NCI-H1694 (cell line): ENCODE results near the gene SND1.

ENCODE experiments used
- DNase-seq: peaks from one replicate; lab custom pipeline; 2025; lab: John Stamatoyannopoulos, UW

SND1 gene

DNA sequence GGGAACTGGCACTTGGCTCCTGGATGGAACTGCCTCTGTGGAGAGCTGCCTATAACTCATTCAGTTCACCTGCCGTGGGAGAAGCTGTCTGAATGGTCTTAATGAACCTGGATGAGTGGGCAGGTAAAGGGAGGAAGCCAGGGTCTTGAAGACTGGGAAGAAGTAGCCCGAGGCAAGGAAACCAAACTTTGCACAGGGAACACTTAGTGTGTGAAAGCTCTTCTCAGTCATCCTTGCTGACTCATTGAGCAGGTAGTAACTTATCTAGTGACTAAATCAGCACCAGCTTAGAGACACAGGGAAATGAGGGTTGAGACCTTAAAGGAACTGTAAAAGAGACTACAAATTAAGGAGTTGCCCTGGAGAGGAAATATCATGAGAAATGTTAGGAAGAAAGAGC lies 369.4 kb downstream of the SND1 start:
- DNase-seq = no peak

DNA sequence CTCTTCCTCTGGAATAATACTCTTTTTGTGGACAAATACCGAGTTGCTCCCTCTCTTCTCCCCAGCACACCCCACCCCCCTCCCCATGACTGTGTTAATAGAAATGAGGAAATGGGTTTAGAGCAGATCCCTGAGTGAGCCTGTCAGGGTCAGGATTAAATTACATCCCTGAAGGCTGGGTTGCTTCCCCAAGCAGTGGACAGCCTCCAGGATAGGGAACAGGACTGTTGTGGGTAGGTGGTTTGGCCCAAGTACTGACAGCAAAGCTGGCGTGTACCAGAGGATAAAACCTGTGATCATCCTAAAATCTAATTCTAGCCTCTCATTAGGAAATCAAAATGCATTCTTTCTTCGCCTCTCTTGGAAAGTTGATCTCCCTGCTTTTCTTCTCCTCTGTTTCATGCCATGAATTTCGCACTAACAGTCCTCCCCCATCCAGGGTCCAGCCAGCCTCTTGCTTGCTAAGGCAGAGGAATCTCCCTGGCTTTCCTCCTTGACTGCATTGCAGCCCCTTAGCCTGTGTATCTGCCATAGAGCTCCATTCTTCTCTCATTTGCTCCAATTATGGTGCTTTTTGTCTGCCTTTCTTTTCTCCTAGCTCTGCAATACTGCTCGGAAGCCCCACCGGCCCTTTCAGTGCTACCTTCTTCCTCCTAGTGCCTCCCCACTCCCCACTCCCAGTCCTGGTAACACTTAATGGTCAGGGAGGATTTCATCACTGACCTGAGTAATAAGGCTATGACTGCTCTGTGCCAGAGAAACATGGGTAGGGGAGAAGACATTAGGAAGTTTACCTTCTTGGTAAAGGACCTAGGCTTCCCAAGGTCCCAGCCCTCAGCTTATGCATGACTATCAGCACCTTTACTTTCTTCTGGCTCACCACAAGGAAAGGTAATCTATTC lies 370.9 kb downstream of the SND1 start:
- no peak for DNase-seq

DNA sequence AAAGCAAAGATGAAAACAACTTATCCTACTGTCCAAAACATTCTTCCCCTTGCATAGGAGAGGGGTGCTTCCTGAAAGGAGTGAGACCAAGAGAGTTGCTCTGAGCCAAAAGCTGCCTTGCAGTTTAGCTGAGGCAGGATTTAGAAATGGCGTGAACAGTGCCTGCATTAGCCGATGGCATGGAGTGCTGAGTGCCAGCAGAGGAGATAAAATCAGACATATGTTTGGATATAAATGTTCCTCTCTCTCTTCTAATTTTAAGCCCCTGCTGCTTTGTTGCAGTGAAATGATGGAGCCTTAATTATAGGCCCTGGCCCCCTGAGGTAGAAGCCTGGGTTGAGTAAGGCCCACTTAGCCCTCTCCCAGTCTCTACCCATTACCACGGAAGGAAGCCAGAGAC lies 372.2 kb downstream of the SND1 start:
- DNase-seq = no peak

DNA sequence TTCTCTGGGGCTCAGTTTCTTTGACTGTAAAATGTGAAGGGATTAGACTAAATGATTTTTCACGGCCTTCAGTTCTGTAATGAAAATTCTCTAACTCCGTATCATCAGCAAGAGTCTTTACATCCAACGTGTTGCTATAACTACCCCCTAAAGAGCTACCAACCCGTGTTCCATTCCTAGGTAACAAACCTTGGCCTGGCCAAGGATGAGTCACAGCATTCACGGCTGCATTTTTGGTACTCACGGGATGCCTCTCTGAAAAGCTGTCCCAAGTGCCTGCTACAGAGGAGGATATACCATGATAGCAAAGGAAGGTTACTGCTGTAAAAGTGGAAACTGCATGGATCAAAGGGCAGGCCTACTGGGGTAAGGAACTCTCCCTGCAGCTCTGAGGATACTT lies 373.4 kb downstream of the SND1 start:
- no peak for DNase-seq

DNA sequence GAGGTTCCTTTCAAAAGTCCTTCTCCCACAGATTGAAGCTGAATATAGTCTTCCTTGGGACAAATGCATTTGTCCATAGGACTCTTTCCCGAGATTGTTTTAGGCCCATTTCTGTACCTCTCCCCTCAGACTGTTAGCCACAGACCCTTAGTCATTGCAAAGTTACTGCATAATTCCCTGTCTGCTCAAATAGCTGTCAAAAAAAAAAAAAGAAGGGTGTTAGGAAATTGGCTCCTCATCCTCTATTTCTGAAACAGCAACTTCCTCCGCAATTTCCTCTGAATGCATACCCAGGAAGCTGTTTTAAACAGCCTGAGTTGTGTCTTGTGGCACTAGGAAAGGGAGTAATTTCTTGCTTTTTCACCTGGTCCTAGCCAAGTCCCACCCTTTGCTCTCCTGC lies 373.8 kb downstream of the SND1 start:
- DNase-seq = no peak

DNA sequence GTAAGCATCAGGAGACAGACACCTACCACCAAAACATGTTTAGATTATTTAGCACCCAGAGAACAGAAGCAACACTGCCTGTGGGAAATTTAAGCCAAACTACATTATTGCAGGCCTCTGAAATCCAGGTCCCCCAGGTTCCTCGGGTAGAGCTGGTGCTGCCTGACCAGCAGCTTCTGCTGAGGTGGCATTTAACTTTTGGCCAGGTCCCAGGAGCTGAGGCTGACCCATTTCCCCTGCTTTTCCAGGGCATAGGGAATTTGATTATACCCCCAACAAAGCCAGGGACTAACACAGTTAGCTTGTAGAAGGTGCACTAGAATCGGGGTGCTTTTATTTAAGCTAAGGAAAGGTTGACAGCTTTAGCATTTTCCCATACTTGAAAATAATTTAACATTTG lies 374.6 kb downstream of the SND1 start:
- DNase-seq = no peak

DNA sequence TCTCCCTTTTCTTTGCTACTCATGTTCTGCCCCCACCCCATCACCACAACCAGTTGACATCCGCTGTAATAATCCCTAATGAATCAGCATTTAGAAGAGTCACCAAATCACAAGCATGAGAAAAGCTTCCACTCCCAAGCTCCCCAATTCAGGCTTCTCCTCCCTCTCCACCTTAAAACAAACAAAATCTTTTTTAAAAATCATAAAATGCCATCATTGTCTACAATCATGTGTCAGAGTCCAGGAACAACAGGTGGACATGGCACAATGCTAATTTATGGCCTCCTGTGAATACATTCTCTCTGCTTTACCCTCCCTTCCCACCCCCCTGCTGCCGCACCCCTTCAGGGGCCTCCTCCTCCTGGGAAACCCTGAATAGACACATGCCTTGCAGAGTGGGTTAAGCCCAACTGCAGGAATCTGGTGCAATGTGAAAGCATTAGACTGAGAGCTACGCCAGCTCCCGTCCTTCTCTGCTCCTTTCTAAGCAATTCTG lies 375.5 kb downstream of the SND1 start:
- DNase-seq = no peak

DNA sequence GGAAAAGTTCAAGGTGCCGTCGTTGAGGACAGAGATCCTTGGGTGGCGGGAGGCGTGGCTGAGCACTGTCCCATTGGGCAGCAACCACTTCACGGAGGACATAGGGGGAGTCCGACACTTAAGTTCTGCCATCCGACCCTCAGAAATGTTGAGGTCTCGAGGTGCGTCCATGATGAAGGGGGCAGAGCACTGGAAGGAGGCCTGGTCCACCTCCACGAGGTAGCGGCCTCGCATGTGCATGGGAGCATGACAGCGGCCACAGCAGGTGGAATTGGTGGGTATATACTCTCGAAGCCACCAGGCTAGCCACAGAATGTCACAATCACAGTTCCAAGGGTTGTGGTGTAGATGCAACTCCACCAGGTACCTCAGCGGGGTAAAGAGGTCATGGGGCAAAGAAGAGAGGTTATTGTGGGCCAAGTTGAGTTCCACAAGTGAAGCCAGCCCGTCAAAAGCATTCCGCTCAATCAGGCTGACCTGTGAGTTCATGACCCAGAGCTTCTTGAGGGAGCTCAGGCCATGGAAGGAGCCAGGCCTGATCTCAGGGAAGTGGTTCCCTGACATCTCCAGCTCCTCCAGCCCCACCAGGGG lies 377.5 kb downstream of the SND1 start:
- no peak for DNase-seq

DNA sequence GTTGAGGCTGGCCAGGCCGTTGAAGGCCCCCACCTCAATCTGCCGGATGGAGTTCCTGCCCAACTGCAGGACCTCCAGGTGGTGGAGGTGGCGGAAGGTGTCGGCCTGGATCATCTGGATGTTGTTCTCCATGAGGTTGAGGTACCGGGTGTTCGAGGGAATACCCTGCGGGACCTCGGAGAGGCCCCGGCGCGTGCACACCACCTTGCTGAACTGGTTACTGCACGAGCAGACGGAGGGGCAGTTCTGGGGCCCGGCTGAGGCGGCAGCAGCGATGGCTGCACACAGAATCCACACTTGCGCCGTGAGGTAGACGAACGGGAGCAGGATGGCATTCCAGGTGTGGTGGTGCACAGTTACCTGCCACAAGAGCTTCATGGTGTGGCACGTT lies 378.3 kb downstream of the SND1 start:
- DNase-seq = no peak

DNA sequence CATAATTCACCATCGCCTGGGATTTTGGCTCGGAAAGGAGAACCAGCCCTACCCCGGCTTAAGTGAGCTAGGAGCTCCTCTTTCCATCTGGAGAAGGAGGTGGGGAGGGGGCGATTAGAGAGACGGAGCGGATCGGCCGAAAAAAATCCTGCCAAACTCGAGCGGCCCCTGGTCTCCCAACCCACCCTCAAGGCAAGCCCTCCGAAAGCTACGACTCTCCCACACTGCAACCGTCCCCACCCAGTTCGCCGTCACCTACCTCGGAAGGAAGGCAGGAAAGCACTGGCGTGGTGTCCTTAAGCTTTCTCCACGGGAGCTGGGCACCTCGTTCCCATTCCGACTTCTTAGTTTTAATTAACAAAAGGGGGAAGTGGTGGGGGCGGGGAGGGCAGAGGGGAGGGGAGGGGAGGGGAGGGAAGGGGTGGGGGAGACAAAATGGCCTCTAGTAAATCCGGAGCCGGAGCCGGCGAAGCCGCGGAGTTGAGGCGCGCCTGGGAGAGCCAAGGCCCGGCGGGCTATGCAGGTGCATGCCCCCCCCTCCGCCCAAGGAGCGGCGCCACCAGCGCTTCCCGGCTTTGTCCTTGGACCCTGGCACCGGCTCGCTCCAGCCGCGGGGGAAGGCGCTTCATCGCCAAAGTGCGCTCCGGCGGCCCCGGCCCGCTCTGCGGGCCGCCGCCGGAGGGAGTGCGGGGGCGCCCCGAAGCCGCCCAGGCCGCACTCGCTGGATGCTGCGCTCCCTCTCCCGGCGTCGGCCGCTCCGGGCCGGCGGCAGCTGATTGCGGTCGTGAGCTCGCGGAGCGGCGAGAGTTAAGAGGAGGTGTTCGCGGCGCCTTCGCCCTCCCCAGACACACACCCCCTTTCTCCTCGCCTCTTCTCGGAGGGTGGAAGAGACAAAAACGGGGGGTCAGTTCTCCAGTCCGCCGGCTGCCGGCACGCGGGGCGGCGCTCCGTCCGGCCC lies 378.9 kb downstream of the SND1 start, which contains the start of gene LRRC4:
Gene LRRC4, minus strand, starts transcription at position 784 of the 958 bp plus-strand sequence. CDS start 797 bp downstream, outside the sequence.
- no peak for DNase-seq

DNA sequence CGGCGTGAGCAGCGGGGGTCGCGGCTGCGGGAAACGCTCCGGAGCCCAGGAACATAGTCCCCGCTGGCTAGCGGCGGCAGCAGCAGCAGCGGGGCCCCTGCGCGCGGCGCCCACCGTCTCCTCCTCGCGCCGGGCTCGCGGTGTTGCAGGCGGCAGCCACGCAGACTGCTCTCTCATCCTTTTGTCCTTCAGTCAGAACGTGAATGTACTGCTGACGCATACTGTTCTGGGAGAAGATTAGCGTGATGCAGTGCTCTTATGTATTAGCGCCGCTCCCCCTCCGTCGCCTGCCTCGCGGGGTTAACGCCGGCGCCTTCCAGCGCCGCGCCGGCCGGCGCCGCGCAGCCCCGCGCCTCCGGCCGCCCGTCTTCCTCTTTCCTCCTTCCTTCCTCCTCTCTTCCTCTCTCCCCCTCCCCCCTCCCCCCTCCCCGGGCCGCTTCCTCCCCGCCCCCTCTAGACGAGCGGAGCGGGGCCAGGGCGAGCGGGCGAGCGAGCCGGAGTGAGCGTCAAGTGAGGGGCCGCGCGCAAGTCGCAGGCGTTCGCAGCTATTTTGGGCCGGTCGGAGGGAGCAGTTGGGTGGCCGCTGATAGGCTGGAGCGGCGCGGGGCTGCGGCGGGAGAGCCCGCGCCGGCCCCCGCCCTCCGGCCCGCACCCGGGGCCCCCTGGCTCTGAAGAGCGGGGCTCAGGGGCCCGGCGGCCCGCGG lies 380.1 kb downstream of the SND1 start:
- DNase-seq = peak; percentile 47

DNA sequence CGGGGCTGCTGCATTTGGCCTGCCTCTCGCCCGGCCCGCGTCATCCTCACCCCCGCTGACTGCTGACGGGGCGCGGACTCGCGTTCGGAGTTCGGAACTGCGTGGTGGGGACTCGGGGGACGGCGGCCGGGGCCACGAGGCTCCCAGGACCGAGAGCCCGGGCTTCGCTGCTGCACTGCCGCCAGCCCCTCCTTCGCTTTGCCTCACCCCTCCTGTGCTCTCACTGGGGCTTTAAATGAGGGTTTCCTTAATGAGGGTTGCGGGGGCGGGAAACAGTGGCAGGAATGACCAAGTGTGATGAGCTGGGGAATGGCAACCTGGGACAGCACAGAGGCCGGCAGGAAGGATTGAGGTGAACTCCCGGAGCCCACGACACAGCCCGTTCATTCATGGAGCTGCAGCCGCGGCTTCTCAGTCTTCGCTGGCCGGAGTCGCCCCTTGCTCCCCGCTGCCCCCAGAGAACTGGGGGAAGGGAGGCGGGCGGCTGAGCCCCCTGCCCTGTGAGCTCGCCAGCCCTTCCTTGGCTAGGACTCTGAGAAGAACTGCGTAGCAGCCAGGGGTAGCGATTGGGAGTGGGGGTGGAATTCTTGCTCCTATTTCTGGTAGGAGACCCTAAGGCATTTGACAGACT lies 380.7 kb downstream of the SND1 start:
- no peak for DNase-seq

DNA sequence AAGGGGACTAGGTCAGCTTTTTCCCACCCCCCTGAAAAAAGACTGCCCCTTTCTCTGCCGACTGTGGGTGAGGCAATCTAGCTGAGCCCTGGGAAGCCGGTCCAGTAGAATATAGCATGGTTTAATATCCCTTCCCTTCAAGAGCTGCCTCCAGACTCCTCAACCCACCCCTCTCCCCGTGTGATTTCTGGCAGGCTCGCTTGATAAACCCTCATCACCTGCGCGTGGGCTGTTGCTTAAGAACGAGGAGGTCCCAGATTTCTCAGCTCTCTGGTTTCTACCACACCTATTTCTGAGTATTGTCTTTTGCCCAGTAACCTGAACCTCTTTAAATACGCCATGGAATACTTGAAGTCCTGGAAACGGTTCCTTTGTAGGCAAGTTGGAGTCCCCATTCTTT lies 381.3 kb downstream of the SND1 start:
- DNase-seq = no peak

DNA sequence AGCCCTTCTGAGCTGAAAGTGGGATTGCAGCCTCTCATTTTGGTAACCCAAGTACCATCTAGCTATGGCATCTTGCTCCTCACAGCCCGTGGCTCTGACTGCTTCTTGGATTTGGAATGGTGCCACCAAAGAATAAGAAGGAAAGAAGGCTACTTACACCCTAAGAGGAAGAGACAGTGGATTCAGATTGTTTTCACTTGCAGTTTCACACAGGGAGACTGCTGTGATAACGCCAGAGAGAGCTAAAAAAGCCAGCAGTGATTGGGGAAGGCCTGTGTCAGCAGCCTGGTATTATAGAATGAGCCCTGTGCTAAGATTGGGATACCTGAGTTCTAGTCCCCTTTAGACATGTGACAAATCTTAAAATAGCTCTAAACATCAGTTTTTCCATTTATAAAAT lies 382.8 kb downstream of the SND1 start:
- no peak for DNase-seq

DNA sequence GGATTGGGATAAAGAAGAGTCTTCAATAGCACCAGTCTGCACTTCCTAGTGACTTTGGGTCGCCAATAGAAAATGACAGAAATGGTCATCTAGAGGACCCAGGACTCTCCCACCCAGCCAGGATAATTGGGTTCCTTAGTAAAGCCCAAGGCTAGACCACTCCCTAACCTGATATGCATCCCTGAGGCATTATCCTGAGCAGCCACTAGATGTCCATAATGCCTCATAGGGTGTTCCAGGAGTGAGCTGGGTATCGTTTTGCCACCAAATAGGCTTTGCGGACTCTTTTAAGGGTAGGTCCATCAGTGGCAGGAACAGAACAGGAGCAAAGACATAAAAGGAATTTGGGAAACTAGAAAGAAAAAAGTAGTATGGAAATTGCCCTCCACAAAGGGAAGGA lies 383.7 kb downstream of the SND1 start:
- peak; percentile 76 for DNase-seq

DNA sequence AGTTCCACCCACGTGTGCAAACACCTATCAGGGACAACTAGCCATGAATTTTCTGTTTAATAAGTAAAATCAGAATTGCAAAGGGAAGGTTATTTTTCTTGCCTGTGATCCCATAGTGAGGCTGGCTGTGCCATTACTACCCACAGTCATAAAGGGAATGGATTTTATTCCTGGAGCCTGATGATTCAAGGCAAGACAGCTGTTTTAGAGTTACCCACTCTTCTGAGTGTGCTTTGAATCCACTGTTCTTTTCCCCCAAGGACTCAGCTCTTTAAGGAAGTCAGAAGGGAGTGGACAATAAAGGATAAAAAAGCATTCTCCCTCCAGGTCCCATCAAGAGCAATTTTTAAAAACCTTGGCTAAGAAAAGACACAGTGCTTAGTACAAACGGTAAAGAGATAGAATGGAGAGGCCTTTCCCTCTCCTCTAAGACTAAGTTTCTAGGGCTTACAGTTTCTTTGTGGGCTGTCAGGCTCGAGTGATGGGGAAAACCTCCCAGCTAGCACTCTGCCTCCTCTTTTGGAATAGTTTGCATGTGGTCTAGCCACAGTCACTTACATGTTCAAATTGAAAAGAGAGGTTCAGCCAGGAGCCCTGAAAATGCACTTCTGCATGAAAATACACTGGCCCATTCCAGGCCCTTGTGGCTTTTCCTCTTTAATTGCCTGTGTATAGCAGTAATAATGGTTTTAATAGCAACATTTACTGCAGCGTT lies 384.4 kb downstream of the SND1 start:
- no peak for DNase-seq

DNA sequence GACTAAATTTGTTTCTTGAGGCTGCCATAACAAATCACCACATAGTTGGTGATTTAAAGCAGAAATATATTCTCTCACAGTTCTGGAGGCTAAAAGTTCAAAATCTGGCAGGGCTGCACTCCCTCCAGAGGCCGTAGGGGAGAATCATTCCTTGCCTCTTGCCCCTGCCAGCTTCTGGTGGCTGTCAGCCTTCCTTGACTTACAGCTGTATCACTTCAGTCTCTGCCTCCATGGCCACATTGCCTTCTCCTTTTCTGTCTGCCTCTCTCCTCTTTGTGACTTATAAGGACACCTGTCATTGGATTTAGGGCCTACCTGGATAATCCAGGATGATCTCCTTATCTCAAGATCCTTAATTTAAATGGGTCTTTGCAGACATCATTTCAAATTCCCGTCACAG lies 385.1 kb downstream of the SND1 start:
- DNase-seq = no peak

DNA sequence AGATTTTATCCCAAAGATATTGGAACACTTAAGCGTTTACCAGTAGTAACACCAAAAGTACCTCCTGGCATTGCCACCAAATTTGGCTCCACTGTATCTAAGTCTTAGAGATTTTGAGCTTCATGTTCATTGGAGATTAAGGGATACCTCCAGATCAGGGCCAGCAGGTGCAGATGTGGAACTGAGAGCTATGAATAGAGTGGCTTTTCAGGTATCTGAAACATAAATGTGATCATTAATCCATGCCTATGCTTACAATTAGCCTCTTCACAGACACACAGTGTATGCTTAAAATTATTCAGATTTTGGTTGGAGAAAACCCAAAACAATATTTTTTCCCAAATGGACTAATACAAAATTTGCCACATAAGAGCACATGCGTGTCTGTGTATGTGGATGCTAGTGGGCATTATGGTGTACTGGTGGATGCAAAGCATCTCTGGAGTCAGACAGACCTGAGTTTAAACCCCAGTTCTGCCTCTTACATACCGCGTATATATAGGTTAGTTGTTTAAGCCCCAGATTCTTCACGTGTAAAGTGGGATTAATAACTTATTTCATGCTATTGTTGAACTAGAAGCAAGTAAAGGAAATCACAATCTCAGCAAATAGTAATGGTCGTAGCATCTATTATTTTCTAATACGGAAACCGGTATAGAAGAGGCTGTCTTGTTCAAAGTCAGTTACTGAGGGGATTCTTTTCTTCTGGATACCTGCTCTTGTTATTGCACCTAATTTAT lies 386.1 kb downstream of the SND1 start:
- no peak for DNase-seq

DNA sequence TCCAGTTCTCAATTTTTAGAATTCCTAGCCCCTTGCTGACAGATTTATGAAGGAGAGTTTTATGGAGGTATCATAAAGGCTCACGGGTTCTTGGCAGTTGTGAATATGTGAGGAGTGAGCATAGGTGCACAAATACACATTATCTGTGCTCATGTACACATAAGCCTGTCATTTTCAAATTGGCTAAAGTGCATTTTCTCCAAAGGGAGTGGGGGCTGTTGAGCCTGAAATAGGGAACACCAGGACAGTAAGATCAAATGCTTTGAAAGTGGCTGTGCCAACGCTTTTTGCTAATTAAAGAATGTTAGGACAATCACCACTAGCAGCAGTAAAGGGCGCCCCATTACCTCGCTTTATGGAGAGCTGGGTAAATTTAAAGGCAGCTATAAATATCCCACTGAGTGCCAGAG lies 387.6 kb downstream of the SND1 start:
- no peak for DNase-seq

DNA sequence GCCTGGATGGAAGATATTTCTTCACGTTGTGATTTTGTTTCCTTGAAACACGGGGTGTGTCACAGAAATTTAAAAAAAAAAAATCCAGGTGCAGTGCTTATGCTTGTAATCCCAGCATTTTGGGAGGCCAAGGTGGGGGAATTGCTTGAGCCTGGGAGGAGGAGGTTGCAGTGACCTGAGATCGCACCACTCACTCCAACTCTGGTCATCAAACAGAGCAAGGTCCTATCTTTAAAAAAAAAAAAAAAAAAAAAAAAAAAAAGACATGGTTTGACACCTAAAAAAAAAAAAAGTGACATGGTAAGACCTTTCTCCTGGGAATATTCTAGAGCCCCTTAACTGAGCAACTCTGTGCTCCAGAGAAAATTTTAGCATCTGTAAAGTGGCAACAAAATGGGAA lies 388.2 kb downstream of the SND1 start:
- no peak for DNase-seq
